ENCODE measurements around the gene AGBL4.

The AGBL4 gene

DNA sequence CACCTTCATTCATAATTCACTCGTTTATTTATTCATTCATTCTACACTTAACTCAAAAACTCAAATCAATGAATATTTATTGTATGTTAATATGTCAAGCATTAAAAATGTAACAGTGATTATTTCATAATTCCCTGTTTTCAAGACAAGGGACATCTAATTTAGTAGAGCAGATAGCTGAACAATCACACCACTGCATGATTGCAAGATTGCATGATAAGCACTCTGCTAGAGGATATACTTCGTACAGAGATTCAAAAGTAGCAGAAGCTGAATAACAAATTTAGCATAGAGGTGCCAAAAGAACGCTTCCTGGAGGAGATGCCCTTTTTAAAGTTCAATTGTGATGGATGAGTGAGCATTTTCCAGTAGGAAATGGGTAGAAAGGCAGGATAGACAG is 1056.4 kb downstream of the AGBL4 start:
- no peak for TF ChIP-seq CTCF (IDR thresholded peaks at IDR 0.05; ENCODE audit: borderline replicate concordance, insufficient read depth, low read depth, low read length)
- H3K4me3 ChIP-seq (ENCODE audit: low read depth, low read length): no peak overlapping the region

- H3K4me3 ChIP-seq (ENCODE audit: low read depth, low read length): no peak overlapping the region
- TF ChIP-seq CTCF (IDR thresholded peaks at IDR 0.05; ENCODE audit: borderline replicate concordance, insufficient read depth, low read depth, low read length): no peak
Observed at GRCh38 chr1:48966583-48966982, 1057.2 kb downstream of the AGBL4 start.

GRCh38 chr1:48960320-48960719 is 1063.4 kb downstream of the AGBL4 start:
- no peak overlapping the region for H3K4me3 ChIP-seq (ENCODE audit: low read depth, low read length)
- TF ChIP-seq CTCF (IDR thresholded peaks at IDR 0.05; ENCODE audit: borderline replicate concordance, insufficient read depth, low read depth, low read length): no peak

DNA sequence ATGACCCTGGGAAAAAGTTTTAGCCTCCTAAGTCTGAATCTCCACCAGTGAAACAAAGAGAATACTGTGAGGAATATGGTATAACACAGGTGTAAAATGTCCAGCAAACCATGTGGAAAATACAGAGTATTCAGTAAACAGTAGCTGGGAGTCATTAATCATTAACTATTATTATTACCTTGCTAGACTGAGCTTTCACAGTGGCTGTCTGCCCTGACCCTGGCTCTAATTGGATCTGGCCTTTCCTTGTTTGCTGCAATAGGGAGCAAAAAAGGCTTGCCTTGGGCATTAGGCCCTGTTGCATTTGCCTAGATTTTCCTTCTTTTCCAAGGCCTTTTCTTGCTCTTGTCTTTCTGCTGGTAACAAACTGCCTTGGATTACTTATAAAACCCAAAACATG is 1068.0 kb downstream of the AGBL4 start:
- H3K4me3 ChIP-seq (ENCODE audit: low read depth, low read length): no peak overlapping the region
- TF ChIP-seq CTCF (IDR thresholded peaks at IDR 0.05; ENCODE audit: borderline replicate concordance, insufficient read depth, low read depth, low read length): no peak

GRCh38 chr1:48953617-48954016 is 1070.1 kb downstream of the AGBL4 start:
- H3K4me3 ChIP-seq (ENCODE audit: low read depth, low read length): no peak overlapping the region
- no peak for TF ChIP-seq CTCF (IDR thresholded peaks at IDR 0.05; ENCODE audit: borderline replicate concordance, insufficient read depth, low read depth, low read length)

DNA sequence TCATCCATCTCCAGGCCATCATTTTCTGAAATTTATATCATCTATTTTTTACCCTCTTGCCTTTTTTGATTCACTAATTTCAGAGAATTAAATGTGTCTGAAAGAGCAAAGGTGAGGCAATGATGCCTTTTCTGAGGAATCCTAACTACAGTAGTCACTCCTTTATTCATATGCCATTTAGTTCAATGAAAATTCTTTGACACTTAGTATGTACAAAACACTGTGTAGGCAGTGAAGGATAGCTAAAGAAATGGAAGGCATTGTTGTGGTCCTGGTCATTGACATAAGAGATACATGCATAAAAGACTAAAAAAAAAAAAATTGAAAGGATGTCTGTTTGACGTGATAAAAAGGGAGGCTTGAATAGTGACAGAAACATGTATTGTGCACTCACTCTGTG is 1075.2 kb downstream of the AGBL4 start:
- TF ChIP-seq CTCF (IDR thresholded peaks at IDR 0.05; ENCODE audit: borderline replicate concordance, insufficient read depth, low read depth, low read length): no peak

DNA sequence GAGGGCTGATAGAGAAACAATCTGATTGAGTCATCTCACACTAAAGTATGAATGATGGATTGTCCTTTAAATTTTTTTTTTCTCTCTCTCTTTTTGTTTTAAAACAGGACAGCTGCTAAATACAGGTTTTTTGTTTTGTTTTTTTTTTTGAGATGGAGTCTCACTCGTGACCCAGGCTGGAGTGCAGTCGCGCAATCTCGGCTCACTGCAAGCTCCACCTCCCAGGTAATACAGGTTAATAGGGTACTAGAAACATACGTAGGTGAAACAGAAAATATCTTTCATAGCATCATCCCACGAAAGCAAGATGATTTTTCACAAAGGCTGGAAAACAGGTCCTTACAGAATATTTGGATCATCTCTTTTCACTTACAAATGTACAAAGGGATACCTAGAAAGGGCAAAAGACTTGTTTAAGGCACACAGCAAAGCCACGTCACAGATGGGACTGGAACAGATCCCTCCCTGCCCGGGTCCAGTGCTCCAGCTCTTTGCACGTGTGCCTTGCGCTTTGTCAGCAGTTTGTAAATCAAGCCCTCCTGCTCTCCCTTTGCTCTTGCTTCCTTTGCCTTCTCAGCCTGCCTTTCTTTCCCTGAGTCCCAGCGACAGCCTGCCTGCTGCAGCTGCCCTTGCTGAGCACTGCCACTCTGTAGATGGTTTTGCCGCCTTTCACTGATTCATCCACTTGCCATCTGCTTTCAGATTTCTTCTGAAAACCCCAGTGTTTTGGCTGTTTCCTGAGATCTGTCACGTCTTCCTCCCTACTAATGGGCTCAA is 1075.8 kb downstream of the AGBL4 start:
- TF ChIP-seq CTCF (IDR thresholded peaks at IDR 0.05; ENCODE audit: borderline replicate concordance, insufficient read depth, low read depth, low read length): no peak
- no peak overlapping the region for H3K4me3 ChIP-seq (ENCODE audit: low read depth, low read length)

More for the DNA sequence above, 1075.2 kb downstream of the AGBL4 start:
- no peak overlapping the region for H3K4me3 ChIP-seq (ENCODE audit: low read depth, low read length)
